GM19372 (cell line): ENCODE data around the gene P3H2.

Experiments used
- ATAC-seq: cut with Tn5 transposase; IDR thresholded peaks from one replicate; pipeline ENCODE4 v1.9.1; 2021; ENCODE audit warnings: mild to moderate bottlenecking, low read depth, moderate library complexity; ENCODE audit not compliant: unreplicated experiment

Gene P3H2

GRCh38 chr3:190127195-190127594, 6.5 kb upstream of the P3H2 start:
- no peak for ATAC-seq

GRCh38 chr3:190125436-190126068, 4.9 kb upstream of the P3H2 start:
- ATAC-seq, result no peak

DNA sequence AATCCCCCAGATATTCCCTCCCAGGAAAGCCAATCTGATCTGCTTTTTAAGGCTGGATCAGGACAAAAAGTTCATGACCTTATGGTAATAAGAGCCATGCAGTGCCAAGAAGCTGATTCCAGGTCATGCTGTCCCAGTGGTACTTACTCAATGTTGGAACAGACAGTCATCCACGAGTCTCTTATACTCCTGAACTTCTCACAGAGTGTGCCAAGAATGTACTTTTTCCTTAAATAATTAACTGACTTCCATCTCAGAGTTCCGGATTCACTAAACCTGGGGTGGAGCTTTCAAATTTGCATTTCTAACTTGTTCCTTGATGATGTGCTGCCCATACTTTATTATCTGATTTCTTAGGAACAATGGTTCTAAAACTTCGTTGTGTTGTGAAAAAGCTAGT, 3.4 kb upstream of the P3H2 start:
- ATAC-seq, result no peak

DNA sequence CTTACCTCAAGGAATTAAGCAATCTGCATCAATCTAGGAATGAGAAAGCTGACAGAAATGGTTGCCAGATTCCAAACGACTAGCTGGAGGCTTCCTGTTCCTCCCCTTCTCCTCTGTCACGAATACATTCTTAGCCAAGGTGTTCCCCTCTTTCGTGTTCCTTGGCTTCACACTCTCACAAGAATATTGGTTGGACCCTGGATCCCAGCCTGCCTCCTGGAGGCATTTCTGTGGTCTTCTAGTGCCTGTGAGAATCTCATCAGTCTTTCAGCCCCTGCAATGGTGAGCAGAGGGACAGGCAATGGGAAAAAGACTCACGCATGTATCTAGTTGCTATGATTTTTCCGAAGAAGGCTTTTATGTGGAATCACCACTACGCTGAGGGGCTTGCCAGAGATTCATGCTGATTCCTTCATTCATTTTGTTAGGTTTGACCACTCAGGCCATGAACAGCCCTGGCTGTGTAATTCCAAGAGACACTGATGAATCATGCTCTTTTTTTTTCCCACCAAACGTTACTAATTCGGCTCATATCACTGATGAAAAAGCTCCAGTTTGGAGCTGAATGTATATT, 1.6 kb upstream of the P3H2 start:
- ATAC-seq, result no peak

DNA sequence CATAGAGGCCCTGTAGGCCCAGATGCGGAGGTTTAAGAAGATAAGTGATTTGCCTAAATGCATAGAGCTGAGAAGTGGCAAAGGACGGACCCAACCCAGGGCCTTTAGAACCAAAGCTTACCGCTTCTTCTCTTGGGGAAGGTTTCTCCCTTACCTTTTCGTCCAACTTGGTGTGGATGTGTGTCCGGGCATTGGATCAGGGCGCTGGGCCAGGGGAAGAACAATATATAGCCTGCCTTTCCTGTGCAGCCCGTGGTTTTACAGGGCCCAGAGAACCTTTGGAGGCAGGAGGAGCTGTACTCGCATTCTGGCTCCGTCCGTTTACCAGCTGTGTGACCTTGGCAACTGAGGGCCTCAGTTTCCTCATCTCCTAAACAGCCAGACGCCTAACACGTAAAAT, 686 bp upstream of the P3H2 start:
- no peak for ATAC-seq

DNA sequence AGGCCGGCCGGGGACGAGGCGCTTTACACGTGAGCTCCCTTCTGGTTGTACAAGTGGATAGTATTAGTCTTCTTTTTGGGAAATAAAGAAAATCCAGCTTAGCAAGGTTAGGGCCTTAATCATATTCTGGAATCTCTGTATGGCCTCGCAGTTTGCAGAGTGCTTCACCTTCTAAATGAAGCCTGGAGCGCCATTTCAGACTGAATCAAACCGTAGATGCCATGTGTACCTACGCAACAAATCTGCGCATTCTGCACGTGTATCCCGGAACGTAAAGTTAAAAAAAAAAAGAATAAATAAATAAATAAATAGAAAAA, 322 bp upstream of the P3H2 start:
- ATAC-seq, result no peak

DNA sequence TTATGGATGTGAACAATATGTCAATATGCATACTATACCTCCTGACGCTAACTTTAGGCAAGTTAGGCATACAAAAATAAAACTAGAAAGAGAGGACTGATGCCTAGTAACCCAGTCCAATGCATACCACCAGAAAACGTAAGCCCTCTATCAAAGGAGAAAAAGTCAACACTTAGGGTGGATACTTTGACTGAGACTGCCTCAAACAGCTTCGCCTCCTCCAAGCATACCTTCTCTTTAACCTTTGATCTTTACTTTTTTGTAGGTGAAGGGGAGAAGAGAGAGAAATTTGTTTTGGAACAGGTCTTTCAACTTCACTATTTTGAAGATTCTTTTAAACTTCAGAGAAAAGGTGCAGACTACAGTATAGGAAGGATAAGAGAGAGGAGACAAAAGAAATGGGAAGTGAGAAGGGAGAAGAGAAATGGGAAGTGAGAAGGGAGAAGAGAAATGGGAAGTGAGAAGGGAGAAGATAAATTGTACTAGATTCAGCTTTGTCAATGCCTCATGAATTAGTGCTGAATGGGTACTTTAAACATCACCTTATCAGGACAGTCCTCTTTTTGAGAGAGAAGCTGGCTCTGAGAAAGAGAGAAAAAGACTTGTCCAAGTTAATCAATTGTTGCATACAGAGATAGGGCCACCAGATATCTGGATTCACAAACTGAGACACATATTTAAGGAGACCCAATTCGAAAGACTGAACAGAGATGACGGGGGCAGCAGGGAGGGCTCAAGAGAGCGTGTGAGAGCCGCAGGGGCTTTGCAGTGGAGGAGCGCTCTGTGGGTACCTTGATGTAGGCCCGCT, 1.0 kb downstream of the P3H2 start:
- no peak for ATAC-seq

GRCh38 chr3:190118438-190118837, 2.3 kb downstream of the P3H2 start:
- no peak for ATAC-seq

DNA sequence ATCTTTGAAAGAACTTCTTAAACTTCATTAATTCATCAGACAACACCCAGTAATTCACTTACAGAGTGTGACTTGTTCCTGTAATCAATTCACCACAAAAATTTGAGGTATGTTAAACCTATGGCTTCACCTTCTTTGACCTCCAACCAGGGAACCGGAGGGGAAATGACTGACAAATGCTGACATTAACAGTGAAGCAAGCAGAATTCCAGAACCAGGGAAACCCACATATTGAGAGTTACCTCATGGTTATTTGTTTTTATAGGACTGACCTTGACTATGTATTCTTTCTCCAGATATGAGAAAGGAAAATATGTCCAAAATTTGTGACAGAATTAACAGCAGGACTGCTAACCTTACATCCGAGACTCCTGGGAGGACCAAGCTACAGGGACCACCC, 2.7 kb downstream of the P3H2 start:
- ATAC-seq, result no peak

DNA sequence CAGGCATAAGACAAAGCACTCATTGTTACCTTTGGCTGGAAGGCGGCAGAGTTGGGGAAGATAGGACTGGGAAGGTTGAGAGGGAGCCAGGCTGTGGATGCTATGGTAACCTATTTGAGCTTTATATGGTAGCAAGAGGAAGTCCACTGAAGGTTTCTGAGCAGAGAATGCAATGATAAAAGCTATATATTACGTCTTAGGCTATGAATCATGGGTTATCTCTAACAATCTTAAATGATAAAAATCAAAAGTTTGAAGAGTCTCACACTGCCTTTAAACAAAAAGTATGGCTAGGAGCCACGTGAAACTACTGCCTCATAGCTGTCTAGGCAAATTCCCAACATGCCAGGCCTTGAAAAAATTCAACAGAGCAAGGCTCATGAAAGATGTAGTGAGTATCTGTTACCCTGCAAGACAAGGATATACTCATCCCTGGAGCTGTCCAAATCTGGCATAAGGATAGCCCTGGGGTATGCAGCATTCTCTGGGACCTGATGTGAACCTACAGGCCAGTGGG, 4.1 kb downstream of the P3H2 start:
- ATAC-seq, result no peak

GRCh38 chr3:190110826-190111225, 9.9 kb downstream of the P3H2 start:
- ATAC-seq, result no peak

DNA sequence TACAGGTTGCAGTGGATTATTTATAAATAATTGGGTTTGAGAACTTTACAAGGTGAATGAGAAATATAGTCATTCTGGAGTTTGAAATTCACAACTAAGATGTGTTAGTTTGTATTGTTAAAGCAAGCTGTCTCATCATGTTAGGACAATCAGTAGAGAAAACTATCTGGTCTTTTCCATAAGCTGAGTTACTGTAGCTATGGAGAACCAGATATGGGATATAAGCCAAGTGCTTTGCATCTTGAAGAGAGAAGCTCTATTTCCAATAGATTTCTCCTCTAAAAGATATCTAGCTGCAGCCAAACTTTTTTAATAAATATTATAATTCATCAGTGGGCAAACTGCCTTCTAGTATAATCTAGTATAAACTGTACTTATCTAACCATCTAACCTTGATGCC, 11.3 kb downstream of the P3H2 start:
- no peak for ATAC-seq

DNA sequence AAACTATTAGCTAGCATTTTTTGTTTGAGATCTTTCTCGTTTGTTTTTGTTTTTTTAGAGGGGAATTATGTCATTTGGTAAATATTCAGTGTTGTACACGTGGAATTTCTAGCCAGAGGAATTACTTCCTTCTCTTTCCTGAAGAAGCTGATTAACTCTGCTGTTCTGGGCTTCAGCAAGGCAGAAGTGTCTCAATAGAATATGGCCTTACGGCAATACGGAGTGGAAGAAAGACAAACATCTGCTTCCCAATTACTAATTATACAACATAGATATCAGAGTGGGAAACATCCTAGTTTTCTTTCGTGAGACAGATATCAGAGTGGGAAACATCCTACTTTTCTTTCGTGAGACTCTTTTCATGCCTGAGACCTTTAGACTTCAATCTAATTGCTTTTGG, 11.9 kb downstream of the P3H2 start:
- no peak for ATAC-seq

DNA sequence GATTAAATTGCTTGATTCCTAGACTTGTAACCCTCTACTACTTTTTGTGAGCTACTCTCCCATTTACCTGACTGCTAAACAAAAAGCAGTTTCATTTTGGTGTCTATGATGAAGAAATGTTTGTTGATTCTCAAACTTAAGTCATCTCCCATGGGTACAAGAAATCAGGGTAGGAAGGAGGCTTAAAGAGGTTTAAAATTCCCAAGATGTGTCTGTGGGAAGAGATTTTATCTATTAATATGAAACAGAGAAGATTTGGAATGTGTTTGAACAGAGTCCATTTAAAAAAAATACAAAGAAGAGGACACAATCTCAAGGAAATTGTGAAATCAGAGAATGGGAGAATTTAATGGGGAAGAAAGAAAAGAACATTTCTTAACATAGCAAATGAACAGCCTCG, 14.8 kb downstream of the P3H2 start:
- ATAC-seq, result no peak

- ATAC-seq, result no peak
Measured at GRCh38 chr3:190101320-190102011, 19.2 kb downstream of the P3H2 start.

- no peak for ATAC-seq
Measured at GRCh38 chr3:190099099-190099498, 21.6 kb downstream of the P3H2 start.

DNA sequence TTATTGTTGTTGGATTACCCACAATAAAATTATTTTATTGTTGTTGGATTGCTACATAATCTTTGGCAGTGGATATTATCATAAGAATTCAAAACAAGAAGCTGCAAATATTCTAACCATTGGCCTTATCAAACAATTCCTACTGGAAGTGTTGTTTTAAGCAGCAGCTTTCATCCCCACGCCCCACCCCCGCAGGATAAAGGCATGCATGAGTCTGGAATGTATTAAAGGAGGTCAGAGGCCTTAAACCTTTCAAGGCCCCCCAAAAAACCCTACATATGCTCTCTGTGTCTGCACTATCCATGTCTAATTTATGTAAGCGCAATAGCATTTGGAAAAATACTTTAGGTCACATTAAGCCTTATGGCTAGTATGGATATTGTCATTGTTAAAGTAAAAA, 23.1 kb downstream of the P3H2 start:
- ATAC-seq, result no peak

DNA sequence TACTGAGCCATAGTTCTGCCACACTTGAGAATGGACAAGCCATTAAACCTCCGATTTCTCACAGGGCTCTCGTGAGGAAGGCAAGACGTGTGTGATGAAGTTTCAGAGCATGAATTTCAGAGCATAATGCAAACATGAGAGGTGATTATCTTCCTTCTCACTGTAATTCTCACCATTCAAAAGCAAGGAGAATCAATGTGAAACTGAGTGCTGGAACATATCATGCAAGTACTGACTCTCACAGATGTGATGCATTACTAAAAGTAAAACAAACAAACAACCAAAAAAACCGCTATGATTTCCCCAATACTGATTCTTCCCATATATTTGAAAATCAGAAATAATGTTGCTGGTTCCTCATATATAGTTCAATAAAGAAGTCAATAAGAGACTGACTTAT, 23.7 kb downstream of the P3H2 start:
- ATAC-seq, result no peak

DNA sequence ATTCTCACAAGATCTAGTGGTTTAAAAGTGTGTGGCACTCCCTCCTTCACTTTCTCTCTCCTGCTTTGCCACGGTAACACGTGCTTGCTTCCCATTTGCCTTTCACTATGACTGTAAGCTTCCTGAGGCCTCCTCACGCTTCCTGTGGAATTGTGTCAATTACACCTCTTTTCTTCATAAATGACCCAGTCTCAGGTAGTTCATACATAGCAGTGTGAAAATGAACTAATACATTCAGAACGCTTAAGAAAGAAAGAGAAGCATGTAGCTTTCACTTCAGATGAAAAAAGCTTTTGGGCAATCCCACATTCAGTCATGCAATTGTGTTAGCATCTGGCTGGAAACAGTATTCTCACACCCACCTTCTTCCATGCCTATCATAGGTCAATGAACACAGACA, 24.4 kb downstream of the P3H2 start:
- ATAC-seq, result no peak

DNA sequence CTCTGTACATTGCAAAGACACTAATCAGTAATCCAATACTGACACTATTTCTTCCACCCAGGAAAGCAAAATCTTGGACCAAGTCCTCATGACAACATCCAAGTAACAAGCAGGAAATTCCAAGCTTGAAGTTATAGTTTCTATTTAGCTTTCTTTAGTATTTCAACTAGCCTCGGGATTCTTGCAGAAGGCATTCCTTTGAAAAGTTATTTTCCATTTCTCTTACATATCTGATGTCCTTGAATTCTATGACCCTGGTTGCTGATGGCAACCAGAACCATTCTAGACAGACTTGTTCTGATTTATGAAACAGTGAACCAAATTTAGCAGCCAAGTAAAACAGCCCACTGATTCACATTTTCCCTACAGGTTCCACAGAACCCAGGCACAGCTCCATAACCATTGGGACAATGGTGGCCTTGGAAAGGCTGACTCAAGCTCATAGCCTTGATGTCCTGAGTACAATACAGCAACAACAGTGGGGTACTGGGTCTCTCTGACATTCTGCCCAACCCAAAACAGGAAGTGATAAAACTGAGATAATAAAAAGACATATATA, 26.5 kb downstream of the P3H2 start:
- no peak for ATAC-seq

DNA sequence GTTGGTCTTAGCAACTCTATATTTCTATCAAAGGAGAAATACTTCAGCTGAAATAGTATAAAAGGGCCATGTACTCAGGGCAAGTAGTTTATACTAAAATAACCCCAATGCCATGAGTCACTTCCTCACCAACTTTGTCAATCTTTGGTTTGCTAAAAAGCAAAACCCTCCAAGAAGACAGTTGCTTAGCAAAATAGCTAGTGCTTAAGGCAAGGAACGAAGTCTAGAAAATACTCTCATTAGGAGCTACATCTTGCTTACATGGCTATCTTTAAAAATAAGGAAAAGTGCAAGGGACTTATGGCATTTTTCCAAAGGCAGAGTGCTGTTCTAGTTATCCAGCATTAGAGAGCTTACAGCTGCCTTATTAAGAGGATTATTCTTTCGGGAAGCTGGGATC, 28.4 kb downstream of the P3H2 start:
- ATAC-seq, result no peak
